ENCODE results near the gene CNTLN.
"Not testable (repeated sequence)": the region's sequence is repeated elsewhere in the genome, so short reads cannot be mapped to it uniquely, and the experiment has no call there.

Gene CNTLN

DNA sequence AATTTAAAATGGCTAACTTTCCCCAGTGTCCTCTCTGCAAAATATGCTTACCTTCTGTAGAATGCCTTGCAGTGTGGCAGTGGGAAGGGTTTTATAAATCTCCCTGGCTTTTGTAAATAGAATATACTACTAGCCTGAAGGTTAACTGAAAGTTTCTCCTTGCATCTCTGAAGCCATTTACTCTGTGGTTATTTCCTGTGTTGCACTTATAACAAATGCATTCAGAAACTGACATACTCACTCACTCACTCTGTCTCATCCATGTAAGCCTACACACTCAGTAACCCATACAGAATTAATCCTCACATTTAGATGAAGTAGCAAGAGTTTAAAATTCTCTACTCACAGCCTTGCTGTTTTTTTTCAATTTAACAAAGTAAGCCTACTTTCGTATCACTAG is 356.9 kb downstream of the CNTLN start:
- no peak for DNase-seq (ENCODE audit: low read depth)

DNA sequence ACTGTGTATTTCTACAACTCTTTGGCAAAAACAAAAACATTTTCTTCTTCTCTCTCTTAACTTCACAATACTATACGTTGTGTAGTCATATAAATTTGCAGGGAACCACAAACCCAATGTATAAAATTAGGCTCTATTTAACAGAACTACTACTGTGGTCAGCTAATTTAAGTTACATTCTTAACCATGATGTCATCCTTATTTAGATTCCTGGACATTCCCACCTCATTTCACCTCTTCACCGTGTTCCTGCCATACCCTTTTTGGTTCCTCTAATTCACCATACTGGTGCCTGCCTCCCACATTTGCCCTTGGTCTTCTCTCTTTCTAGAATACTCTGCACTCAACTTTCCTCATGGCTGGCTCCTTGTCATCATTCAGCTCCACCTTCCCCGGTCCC is 368.4 kb downstream of the CNTLN start:
- no peak for DNase-seq (ENCODE audit: low read depth)

DNA sequence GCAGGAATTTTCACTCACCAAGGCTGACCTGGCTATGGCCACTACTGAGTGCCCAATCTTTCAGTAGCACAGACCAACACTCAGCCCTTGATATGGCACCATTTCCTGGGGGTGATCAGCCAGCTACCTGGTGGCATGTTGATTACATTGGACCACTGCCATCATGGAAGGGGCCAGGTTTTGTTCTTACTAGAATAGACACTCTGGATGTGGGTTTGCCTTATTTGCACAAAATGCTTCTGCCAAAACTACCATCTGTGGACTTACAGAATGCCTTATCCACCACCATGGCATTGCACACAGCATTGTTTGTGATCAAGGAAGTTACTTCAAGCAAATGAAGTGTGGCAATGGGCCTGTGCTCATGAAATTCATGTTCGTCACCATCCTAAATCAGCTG is 374.3 kb downstream of the CNTLN start:
- no peak for DNase-seq (ENCODE audit: low read depth)

DNA sequence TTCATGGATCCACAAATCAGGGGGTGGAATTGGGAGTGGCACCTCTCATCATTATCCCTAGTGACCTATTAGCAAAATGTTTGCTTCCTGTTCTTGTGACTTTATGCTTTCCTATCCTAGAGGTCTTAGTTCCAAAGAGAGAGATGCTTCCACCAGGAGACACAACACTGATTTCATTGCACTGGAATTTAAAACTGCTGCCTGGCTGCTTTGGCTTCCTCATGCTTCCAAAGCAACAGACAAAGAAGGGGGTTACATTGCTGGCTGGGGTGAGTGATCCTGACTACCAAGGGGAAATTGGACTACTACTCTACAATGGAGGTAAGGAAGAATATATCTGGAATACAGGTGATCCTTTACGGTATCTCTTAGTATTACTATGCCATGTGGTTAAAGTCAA is 374.9 kb downstream of the CNTLN start:
- no peak for DNase-seq (ENCODE audit: low read depth)

DNA sequence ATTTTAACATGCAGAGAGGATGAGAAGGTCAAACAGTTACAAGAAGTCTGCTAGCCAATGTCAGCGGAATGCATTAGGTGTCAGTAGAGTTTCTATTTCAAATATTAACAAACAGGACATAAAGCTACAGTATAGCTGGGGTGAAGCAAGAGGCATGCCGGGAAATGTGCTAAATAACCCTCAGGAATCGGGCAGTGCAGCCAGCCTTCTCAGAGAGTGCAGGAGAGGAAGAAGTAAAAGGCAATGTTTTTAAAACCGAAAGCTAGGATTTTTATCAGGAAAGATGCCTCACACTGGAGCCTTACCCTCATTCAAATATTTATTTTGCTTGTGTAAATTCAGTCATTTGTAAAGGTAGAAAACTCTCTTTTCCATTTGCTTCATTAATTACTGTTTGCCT is 384.9 kb downstream of the CNTLN start:
- DNase-seq (ENCODE audit: low read depth), result no peak

DNA sequence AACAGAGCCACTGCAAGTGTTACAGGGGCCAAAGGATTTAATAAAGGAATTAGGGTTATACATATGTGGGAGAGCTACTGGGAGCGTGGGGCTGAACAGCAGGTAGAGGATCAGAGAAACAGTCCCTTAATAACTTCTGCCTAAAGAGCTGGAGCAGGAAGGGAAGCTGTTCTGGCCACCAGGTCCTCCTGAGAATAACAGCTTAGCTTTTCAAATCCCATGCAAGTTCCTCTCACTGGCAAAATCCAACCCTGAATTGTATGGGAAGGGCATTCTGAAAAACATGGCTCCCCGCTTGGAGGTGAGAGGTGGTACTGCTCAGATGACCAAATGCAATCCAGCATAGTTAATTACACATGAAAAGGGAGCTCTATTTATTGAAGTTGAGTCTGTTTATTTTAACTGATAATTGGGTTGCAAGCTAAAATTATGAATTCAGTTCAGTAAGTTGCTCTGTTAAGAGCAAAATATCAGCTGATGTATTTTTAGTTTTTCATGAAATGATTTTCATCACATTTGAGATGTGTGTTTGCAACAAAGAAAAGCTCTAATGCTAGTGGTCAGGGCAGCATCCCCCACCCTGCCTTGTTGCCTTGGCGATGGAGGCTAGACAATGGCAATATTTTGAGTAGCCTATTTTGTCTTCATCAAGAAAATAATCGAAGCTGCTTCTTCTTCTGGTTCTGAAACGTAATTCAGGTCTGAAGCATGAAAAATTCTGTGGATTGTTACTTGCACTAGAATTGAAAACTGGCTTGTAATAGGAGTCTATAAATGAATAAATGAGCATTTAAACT is 385.6 kb downstream of the CNTLN start:
- DNase-seq (ENCODE audit: low read depth), result no peak

DNA sequence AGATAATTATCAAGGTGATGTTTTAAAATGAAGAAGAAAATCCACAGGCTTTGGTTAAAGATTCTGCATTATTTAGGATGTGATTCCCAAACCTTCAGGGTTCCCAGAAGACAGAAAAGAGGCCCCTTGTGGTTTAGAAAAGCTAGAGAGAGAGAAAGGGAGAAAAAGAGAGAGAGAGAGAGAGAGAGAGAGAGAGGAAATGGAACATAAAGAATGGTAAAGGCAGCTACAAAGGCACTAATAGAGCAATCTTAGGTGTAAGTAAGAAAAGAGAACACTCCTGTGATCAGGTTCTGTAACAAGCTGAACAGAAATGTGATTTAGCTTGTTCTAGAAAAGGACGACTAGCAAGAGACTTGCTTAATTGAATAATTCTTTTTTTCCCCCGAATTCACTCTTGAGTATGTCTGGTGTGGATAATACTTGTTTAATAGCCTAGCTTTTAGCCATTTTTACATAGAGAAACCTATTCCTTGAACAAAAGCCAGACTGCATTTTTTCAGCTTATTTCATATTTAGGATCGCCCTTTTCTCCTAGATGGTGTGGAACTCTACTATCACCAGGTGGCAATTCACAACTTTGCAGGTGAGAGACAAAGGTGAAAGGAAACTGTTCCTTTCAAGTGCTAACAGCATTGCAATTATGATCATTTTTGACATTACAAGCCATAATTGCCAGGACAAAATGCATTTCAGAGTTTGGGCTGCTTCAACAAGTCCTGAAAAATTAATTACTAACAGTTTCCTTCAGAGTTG is 386.4 kb downstream of the CNTLN start:
- DNase-seq (ENCODE audit: low read depth), result no peak

DNA sequence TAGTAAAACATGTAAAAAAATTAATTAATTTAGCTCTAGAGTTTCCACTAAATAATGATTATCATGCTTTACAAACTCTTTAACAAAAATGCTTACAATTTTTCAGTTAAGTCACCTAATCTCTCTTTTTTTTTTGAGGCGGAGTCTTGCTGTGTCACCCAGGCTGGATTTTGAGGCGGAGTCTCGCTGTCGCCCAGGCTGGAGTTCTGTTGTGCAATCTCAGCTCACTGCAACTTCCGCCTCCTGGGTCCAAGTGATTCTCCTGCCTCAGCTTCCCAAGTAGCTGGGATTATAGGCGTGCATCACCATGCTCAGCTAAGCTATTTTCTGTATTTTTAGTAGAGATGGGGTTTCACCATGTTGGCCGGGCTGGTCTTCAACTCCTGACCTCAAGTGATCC is 391.9 kb downstream of the CNTLN start:
- not testable (repeated sequence) for DNase-seq (ENCODE audit: low read depth)

DNA sequence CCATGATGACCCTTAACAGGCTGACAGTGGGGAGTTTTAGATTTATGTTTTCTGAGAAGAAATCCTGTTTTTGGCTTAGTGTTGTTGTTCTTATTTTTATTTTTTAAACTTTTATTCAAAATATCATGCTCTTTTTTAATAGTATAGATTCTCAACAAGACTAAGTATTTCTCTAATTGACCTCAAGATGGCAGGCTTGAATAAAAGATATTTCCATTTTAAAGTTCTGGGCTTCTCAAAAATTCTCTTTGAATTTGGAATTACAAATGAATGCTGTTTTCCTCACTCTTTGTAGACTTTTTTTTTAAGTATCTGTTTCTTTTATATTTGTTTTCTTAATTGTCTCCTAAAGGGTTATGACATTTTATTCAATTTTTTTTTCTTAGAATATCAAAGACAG is 394.0 kb downstream of the CNTLN start:
- DNase-seq (ENCODE audit: low read depth), result no peak

DNA sequence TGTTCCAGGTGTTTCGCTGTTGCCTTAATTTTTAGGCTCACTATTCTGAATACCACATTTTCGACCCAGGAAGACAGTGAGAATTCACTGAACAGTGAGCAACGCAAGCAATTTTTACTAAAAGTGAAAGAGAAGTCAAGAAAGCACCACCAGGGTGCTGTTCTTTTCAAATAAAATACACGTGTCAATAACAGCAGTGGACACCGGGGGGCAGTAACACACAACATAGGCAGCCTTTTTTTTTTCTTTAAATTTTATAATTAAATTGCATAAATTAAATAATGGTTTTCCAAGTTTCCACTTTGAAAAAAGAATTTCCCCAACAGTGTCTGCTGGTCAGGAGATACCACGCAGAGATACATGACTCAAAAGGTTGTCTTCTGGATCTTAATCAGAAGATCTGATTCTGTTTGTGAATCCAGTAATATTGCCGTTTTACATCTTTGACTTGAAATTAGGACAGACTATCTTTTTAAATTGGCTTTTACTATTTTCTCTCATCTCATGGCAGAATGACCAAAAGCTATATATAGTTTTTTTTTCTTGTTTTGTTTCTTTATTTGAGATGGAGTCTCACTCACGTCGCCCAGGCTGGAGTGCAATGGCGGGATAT is 396.9 kb downstream of the CNTLN start:
- peak; percentile 1 for DNase-seq (ENCODE audit: low read depth)

DNA sequence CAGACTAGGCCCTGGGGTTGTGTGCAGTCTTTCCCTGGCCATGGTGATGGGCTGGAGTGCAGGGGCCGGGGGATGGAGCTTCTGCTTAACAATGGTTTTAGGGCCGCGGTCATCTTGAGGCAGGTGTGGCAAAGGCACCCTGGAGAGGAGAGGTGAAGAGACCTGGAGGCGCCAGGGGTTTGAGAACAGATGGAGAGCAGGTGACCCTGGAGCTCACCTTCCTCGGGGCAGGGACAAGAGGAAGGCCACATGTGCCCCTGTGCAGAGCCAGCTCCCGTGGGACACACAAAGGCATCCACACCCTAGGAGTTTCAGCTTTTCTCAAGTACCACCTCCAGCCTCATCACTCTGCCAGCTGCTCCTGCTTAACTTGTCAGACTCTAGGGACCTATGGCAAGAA is 397.6 kb downstream of the CNTLN start:
- no peak for DNase-seq (ENCODE audit: low read depth)

DNA sequence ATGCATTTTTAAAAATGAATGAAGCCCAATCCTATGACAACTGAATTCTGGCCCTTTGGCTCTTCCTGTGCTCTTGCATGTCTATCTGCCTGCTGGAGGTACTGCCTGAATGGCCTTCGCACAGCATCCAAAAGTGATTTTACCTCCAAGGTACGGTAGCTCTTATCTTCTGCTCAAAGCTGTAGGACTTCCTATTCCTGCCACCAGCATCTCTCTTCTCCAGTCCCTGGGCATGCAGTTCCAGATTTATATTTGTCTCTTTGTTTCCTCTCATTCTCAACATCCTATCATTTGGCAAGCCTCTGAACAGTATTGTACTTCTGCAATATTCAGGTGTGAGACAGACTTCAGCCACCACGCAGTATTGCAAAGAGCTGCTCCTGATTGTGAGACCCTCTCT is 400.3 kb downstream of the CNTLN start:
- DNase-seq (ENCODE audit: low read depth), result no peak

DNA sequence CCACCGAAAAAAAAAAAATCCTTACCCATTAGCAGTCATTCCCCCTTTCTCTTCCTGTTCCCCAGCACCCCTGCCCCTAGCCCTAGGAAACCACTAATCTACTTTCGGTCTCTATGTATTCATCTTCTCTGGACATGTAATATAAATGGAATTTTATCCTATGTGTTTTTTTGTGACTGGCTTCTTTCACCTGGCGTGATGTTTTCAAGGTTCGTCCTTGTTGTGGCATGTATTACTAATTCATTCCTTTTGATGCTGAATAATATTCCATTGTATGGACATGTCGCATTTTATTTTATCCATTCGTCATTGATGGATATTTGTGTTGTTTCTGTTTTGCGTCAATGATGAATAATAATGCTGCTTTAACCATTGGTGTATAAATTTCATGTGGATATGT is 401.2 kb downstream of the CNTLN start:
- DNase-seq (ENCODE audit: low read depth), result no peak

DNA sequence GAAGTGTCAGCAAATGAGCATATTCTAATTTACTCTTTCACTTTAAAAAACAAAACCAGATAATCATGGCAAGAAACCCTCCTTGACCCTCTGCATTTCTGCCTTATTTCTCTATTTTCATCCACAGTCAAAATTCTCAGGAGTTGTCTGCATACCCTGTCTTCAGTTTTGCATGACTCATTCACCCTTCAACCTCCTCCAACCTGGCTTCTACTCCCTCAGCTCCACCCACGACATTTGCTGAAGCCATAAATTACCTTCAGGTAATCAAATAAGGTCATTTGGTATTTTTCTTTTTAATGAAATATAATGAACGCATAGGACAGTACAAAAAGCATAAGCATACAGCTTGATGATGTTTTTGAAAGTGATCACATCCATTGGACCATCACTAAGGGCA is 416.2 kb downstream of the CNTLN start:
- no peak for DNase-seq (ENCODE audit: low read depth)
